GM23338 (cell line): ENCODE measurements around the gene PRKAR1A. TPM values are rescaled to one million over a fixed set of nuclear protein-coding genes. Genes with fewer than 3 reads are reported as not detected.

Source experiments
- ATAC-seq: fragments of 200-7000 bp; cut with Tn5 transposase; 3 replicates; pipeline ENCODE4 v1.9.1; 2020
- DNase-seq: peaks from one replicate; pipeline ENCODE4 v3.0.0-alpha.2; 2015; ENCODE audit warnings: low spot score
- H2AFZ ChIP-seq: fragments of 200-600 bp; sonication (generic); 2 replicates; pipeline ENCODE4 v1.8.0; 2016; ENCODE audit warnings: antibody characterized with exemption, mild to moderate bottlenecking, moderate library complexity
- H3F3A ChIP-seq: fragments of 200-600 bp; sonication (generic); replicated peaks from 2 replicates; pipeline ENCODE4 v1.8.0; 2017; ENCODE audit warnings: antibody characterized with exemption, mixed run types, low read depth
- H3K27ac ChIP-seq: fragments of 200-600 bp; sonication (generic); 2 replicates; pipeline ENCODE4 v1.6.1; 2016; ENCODE audit warnings: low read depth
- H3K27me3 ChIP-seq: fragments of 200-600 bp; sonication (generic); 2 replicates; pipeline ENCODE4 v1.8.0; 2016; ENCODE audit warnings: mild to moderate bottlenecking, mixed run types, moderate library complexity; ENCODE audit not compliant: insufficient read depth
- H3K36me3 ChIP-seq: fragments of 200-600 bp; sonication (generic); 2 replicates; pipeline ENCODE4 v1.8.0; 2016; ENCODE audit warnings: mild to moderate bottlenecking; ENCODE audit not compliant: insufficient read depth
- H3K4me1 ChIP-seq: fragments of 200-600 bp; sonication (generic); 2 replicates; pipeline ENCODE4 v1.8.0; 2016; ENCODE audit warnings: mild to moderate bottlenecking, moderate library complexity; ENCODE audit not compliant: insufficient read depth
- H3K4me2 ChIP-seq: fragments of 200-600 bp; sonication (generic); 2 replicates; pipeline ENCODE4 v1.7.1; 2017; ENCODE audit warnings: mixed run types
- H3K4me3 ChIP-seq: fragments of 200-600 bp; sonication (generic); 2 replicates; pipeline ENCODE4 v1.6.1; 2016; ENCODE audit warnings: mixed run types
- H3K79me2 ChIP-seq: fragments of 200-600 bp; sonication (generic); replicated peaks from 2 replicates; pipeline ENCODE4 v1.8.0; 2017; ENCODE audit warnings: mild to moderate bottlenecking; ENCODE audit not compliant: insufficient read depth
- H3K9me2 ChIP-seq: fragments of 200-600 bp; sonication (generic); 2 replicates; pipeline ENCODE4 v1.8.0; 2017; ENCODE audit not compliant: insufficient read depth
- H4K20me1 ChIP-seq: fragments of 200-600 bp; sonication (generic); replicated peaks from 2 replicates; pipeline ENCODE4 v1.8.0; 2017; ENCODE audit warnings: mild to moderate bottlenecking; ENCODE audit not compliant: insufficient read depth
- H3K27ac Mint-ChIP-seq: 2 replicates; pipeline ENCODE4 v1.8.0; 2020; ENCODE audit warnings: inconsistent platforms, mild to moderate bottlenecking, moderate library complexity, mixed read lengths
- H3K27me3 Mint-ChIP-seq: 3 replicates; pipeline ENCODE4 v1.8.0; 2022; ENCODE audit warnings: low read depth, mild to moderate bottlenecking, moderate library complexity, mixed read lengths, inconsistent platforms; ENCODE audit not compliant: insufficient read depth, poor library complexity
- H3K36me3 Mint-ChIP-seq: 3 replicates; pipeline ENCODE4 v1.8.0; 2021; ENCODE audit warnings: low read depth, mild to moderate bottlenecking, inconsistent platforms, moderate library complexity, mixed read lengths
- H3K4me1 Mint-ChIP-seq: 3 replicates; pipeline ENCODE4 v1.8.0; 2020; ENCODE audit warnings: mild to moderate bottlenecking, inconsistent platforms, mixed read lengths
- H3K4me3 Mint-ChIP-seq: 3 replicates; pipeline ENCODE4 v1.8.0; 2021; ENCODE audit warnings: moderate library complexity, mild to moderate bottlenecking, inconsistent platforms, mixed read lengths
- H3K9me3 Mint-ChIP-seq: 3 replicates; pipeline ENCODE4 v1.8.0; 2020; ENCODE audit warnings: moderate library complexity, mild to moderate bottlenecking, inconsistent platforms, mixed read lengths
- CREB1 ChIP-seq: fragments of 250-450 bp; sonication (Bioruptor Pico); IDR thresholded peaks from 2 replicates; pipeline ENCODE4 v1.5.0; 2020; ENCODE audit warnings: low read depth, mild to moderate bottlenecking, moderate library complexity
- ETS1 ChIP-seq: IDR thresholded peaks from 2 replicates; pipeline ENCODE4 v1.6.1; 2016; ENCODE audit warnings: antibody characterized with exemption
- EZH2 ChIP-seq: fragments of 200-600 bp; sonication (generic); IDR thresholded peaks from one replicate; pipeline ENCODE4 v1.8.0; 2017; ENCODE audit warnings: antibody characterized with exemption, mild to moderate bottlenecking, low read depth; ENCODE audit not compliant: unreplicated experiment
- EZH2phosphoT487 ChIP-seq: fragments of 200-600 bp; sonication (generic); IDR thresholded peaks from one replicate; pipeline ENCODE4 v1.8.1; 2018; ENCODE audit warnings: antibody characterized with exemption; ENCODE audit not compliant: unreplicated experiment
- JUNB ChIP-seq: IDR thresholded peaks from one replicate; pipeline ENCODE4 v1.6.1; 2016; ENCODE audit warnings: antibody characterized with exemption; ENCODE audit not compliant: unreplicated experiment
- NANOG ChIP-seq: IDR thresholded peaks from 2 replicates; pipeline ENCODE4 v1.6.1; 2016; ENCODE audit warnings: antibody characterized with exemption, borderline replicate concordance
- POLR2AphosphoS5 ChIP-seq: IDR thresholded peaks from 2 replicates; pipeline ENCODE4 v1.6.1; 2016; ENCODE audit warnings: antibody characterized with exemption, low read depth
- REST ChIP-seq: IDR thresholded peaks from one replicate; pipeline ENCODE4 v1.6.1; 2018; ENCODE audit warnings: antibody characterized with exemption; ENCODE audit not compliant: unreplicated experiment
- STAT1 ChIP-seq: IDR thresholded peaks from one replicate; pipeline ENCODE4 v1.6.1; 2016; ENCODE audit warnings: antibody characterized with exemption; ENCODE audit not compliant: unreplicated experiment
- ZNF114 ChIP-seq: fragments of 250-450 bp; sonication (Bioruptor Pico); IDR thresholded peaks from 2 replicates; pipeline ENCODE4 v1.5.0; 2020; ENCODE audit warnings: mild to moderate bottlenecking, moderate library complexity
- ZNF331 ChIP-seq: fragments of 250-450 bp; sonication (Bioruptor Pico); IDR thresholded peaks from 2 replicates; pipeline ENCODE4 v1.5.0; 2020; ENCODE audit warnings: low read depth, mild to moderate bottlenecking, moderate library complexity
- ZNF462 ChIP-seq: fragments of 250-450 bp; sonication (Bioruptor Pico); IDR thresholded peaks from 2 replicates; pipeline ENCODE4 v1.5.0; 2020; ENCODE audit warnings: mild to moderate bottlenecking, moderate library complexity
- polyA plus RNA-seq: library from polyadenylated mRNA; unstranded; fragments of >200 nt; fragmentation: Nextera tagmentation; extraction: Ambion mirVana; gene quantifications from 2 replicates; pipeline ENCODE4 v1.2.1, GENCODE V29; 2016
- total RNA-seq: library from RNA; depleted of rRNA; stranded (reverse); fragments of >200 nt; shearing (Covaris generic); gene quantifications from 2 replicates; pipeline ENCODE4 v1.2.3, GENCODE V29; 2014

PRKAR1A gene
- total and polyA plus RNA-seq, 2 experiments from 2014 or later: 90.1 to 100 TPM

GRCh38 chr17:68527314-68527713 lies 15.1 kb downstream of the PRKAR1A start (continued):
- TF ChIP-seq ZNF462 (CRISPR knock-in tag) (no peak), ETS1 (no peak)

- Histone ChIP-seq H3K9me2 (no peaks in the 10 kb centered on the region), H3K27me3 (no peaks in the 10 kb centered on the region), H3K4me1 (peaks cover 31% of the 10 kb centered on the region; the same call in 1 of the 2 replicates), H2AFZ (no peak overlapping the region), H3K36me3 (peaks cover 15% of the 10 kb centered on the region; the same call in 1 of the 2 replicates), H4K20me1 (no peaks in the 10 kb centered on the region), H3K27ac (no peak overlapping the region), H3F3A (no peaks in the 10 kb centered on the region), H3K79me2 (no peaks in the 10 kb centered on the region), H3K4me3 (no peak overlapping the region), H3K4me2 (no peak overlapping the region)
- no peak overlapping the region for H3K27ac Mint-ChIP-seq
- no peaks in the 10 kb centered on the region for H3K27me3 Mint-ChIP-seq
- H3K9me3 Mint-ChIP-seq: no peaks in the 10 kb centered on the region
- DNase-seq (no peak), ATAC-seq (no peak)
- no peak overlapping the region for H3K4me3 Mint-ChIP-seq
- H3K4me1 Mint-ChIP-seq: peaks cover 20% of the 10 kb centered on the region; the same call in 2 of the 3 replicates
- peaks cover 60% of the 10 kb centered on the region for H3K36me3 Mint-ChIP-seq
- TF ChIP-seq EZH2: no peak
- TF ChIP-seq STAT1: no peak
- no peak for TF ChIP-seq NANOG
- TF ChIP-seq EZH2phosphoT487: no peak
- no peak for TF ChIP-seq JUNB
- no peak for TF ChIP-seq ETS1
- TF ChIP-seq ZNF114: no peak
- TF ChIP-seq CREB1 (CRISPR knock-in tag): no peak
- no peak for TF ChIP-seq POLR2AphosphoS5
- no peak for TF ChIP-seq ZNF331 (CRISPR knock-in tag)
- TF ChIP-seq REST: no peak
Observed at GRCh38 chr17:68531252-68531651, 19.0 kb downstream of the PRKAR1A start.
